Astrocyte of the cerebellum (primary cell): ENCODE measurements around the gene LGALS1.
"Not testable (repeated sequence)": the region's sequence is repeated elsewhere in the genome, so short reads cannot be mapped to it uniquely, and the experiment has no call there.

Experiments
- DNase-seq: peaks from one replicate; pipeline ENCODE4 v3.0.0-alpha.2; 2011; ENCODE audit warnings: low read depth
- H3K4me3 ChIP-seq: 2 replicates; pipeline ENCODE4 v1.5.1; 2011; ENCODE audit warnings: mild to moderate bottlenecking, low read depth, low read length, moderate library complexity
- CTCF ChIP-seq: IDR thresholded peaks from 2 replicates; pipeline ENCODE4 v1.5.1; 2012; ENCODE audit warnings: low read length, low read depth, moderate library complexity, mild to moderate bottlenecking; ENCODE audit errors: missing control alignments
- in situ Hi-C: cut with HindIII; loops from 2 replicates; pipeline ENCODE4 v1.10.0; 2017; ENCODE audit warnings: low sequenced_read_pairs

LGALS1 gene

GRCh38 chr22:37710675-37711074 lies 35.2 kb downstream of the LGALS1 start:
- DNase-seq = no peak
- in situ Hi-C loops = no loop called here
- H3K4me3 ChIP-seq = no peak overlapping the region
- TF ChIP-seq CTCF = no peak

DNA sequence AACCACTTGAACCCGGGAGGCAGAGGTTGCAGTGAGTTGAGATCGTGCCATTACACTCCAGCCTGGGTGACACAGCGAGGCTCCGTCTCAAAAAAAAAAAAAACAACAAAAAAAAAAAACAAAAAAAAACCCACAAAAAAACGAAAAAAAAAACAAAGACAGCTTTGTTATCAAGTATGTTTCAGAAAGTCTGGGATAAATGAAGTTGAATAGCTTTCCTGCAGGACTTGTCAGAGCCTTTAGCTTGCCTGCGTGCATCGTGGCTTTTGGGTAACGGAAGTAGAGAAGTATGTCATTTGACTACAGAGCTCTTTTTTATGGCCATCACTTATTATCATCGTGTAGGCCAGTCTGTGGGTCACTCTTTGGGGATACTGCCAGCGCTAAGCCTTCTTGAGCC lies 36.1 kb downstream of the LGALS1 start:
- TF ChIP-seq CTCF = no peak
- no peak for DNase-seq
- in situ Hi-C loops = no loop called here

GRCh38 chr22:37713761-37714160 lies 38.3 kb downstream of the LGALS1 start:
- in situ Hi-C loops = no loop called here
- H3K4me3 ChIP-seq = no peak overlapping the region
- TF ChIP-seq CTCF = no peak
- no peak for DNase-seq

More for the DNA sequence above, 36.1 kb downstream of the LGALS1 start:
- H3K4me3 ChIP-seq = no peak overlapping the region

DNA sequence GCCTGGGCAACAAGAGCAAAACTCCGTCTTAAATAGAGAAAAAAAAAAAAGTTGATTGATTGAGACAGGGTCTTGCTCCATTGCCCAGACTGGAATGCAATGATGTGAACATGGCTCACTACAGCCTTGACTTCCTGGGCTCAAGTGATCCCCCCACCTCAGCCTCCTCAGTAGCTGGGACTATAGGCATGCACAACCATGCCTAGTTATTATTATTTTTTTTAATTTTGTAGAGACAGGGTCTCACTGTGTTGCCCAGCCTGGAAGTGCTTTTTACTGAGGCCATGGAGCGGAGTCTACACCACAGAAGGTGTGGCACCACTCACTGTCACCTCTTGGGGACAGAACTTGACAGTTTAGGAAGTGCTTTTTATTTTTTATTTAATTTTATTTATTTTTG lies 39.2 kb downstream of the LGALS1 start:
- in situ Hi-C loops = no loop called here
- DNase-seq = no peak
- no peak for TF ChIP-seq CTCF
- no peak overlapping the region for H3K4me3 ChIP-seq

DNA sequence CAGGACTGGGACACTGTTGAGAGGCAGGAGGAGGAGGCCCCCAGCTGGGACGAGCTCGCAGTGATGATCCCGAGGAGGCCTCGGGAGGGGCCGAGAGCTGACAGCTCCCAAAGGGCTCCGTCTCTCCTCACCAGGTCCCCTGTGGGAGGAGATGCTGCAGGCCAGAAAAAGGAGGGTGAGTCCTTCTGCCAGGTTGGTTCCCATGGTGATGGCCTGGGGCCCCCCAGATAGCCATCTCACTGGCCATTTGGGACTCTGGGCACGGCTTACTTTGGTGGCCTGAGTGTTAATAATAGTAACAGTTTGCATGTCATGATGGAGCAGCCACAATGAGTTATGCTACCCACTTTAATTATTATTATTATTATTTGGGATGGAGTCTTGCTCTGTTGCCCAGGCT lies 40.3 kb downstream of the LGALS1 start:
- DNase-seq = no peak
- in situ Hi-C loops = no loop called here

GRCh38 chr22:37716708-37717107 lies 41.3 kb downstream of the LGALS1 start:
- TF ChIP-seq CTCF = no peak
- no peak for DNase-seq
- in situ Hi-C loops = no loop called here
- H3K4me3 ChIP-seq = no peak overlapping the region

More for the DNA sequence above, 40.3 kb downstream of the LGALS1 start:
- TF ChIP-seq CTCF = no peak
- no peak overlapping the region for H3K4me3 ChIP-seq

- in situ Hi-C loops = not testable (repeated sequence)
These were observed 41.8 kb downstream of the LGALS1 start for GRCh38 chr22:37717235-37717634.

GRCh38 chr22:37717746-37718305 lies 42.4 kb downstream of the LGALS1 start:
- in situ Hi-C loops, DNase-seq: not testable (repeated sequence)

More at GRCh38 chr22:37717235-37717634, 41.8 kb downstream of the LGALS1 start:
- DNase-seq, H3K4me3 ChIP-seq: not testable (repeated sequence)

More at GRCh38 chr22:37717746-37718305, 42.4 kb downstream of the LGALS1 start:
- H3K4me3 ChIP-seq = not testable (repeated sequence)
